B cell (primary cell): ENCODE data around the gene SNX24.

ENCODE experiments used
- CTCF ChIP-seq: fragments of 200-600 bp; IDR thresholded peaks from one replicate; pipeline ENCODE4 v1.8.0; 2022; ENCODE audit warnings: antibody characterized with exemption, mild to moderate bottlenecking
- EZH2 ChIP-seq: IDR thresholded peaks from 2 replicates; pipeline ENCODE4 v1.6.1; 2012; ENCODE audit warnings: borderline replicate concordance, low read depth, mild to moderate bottlenecking, moderate library complexity, low read length; ENCODE audit not compliant: insufficient read depth, poor library complexity, severe bottlenecking

- TF ChIP-seq EZH2 (no peak), CTCF (no peak)
Observed at GRCh38 chr5:123028222-123028621, 182.8 kb downstream of the SNX24 start.
